Kidney (tissue), 14 donors: ENCODE results near the gene MYO15B. TPM values are rescaled to one million over a fixed set of nuclear protein-coding genes. Genes with fewer than 3 reads are reported as not detected.

Source experiments
- DNase-seq, 5 donors: peaks; one replicate each; pipeline ENCODE4 v3.0.0-alpha.2; 2013 to 2020
- FAIRE-seq: peaks from 2 replicates; lab custom pipeline; 2012; peaks lifted over from hg19 to GRCh38; lab: Jason Lieb, UNC
- H3K27ac ChIP-seq, 2 donors: one replicate each; pipeline ENCODE4 v1.7.0; 2013; ENCODE audit warnings: low read depth in 2 of 2, low read length in 2 of 2, inconsistent platforms in 1 of 2
- H3K27me3 ChIP-seq: one replicate; pipeline ENCODE4 v1.7.1; 2013; ENCODE audit warnings: low read length, inconsistent platforms; ENCODE audit not compliant: control insufficient read depth, insufficient read depth
- H3K36me3 ChIP-seq, 3 donors: one replicate each; pipeline versions ENCODE4 v1.7.0 to v1.7.1; 2013; ENCODE audit warnings: low read length in 3 of 3, control low read depth in 1 of 3, inconsistent platforms in 1 of 3; ENCODE audit not compliant: insufficient read depth in 3 of 3, control insufficient read depth in 2 of 3
- H3K4me1 ChIP-seq, 3 donors: one replicate each; pipeline versions ENCODE4 v1.7.0 to v1.7.1; 2013; ENCODE audit warnings: low read length in 3 of 3, inconsistent platforms in 1 of 3, low read depth in 1 of 3; ENCODE audit not compliant: control insufficient read depth in 2 of 3, insufficient read depth in 2 of 3
- H3K4me3 ChIP-seq, 3 donors: one replicate each; pipeline versions ENCODE4 v1.7.0 to v1.8.1; 2013; ENCODE audit warnings: low read length in 3 of 3, control low read depth in 1 of 3, inconsistent platforms in 1 of 3
- H3K9ac ChIP-seq, 3 donors: one replicate each; pipeline versions ENCODE4 v1.7.0 to v1.7.1; 2013; ENCODE audit warnings: low read length in 3 of 3, control low read depth in 1 of 3, inconsistent platforms in 1 of 3
- H3K9me3 ChIP-seq, 3 donors: one replicate each; pipeline versions ENCODE4 v1.7.0 to v1.7.1; 2013; ENCODE audit warnings: low read length in 3 of 3, control low read depth in 1 of 3, inconsistent platforms in 1 of 3; ENCODE audit not compliant: control insufficient read depth in 2 of 3, insufficient read depth in 1 of 3
- intact Hi-C: fragments of 100-400 bp; cut with DNase I; formaldehyde crosslinking; loops from one replicate; pipeline ENCODE4 v1.11.1; 2022
- polyA plus RNA-seq: library from polyadenylated mRNA; stranded (reverse); fragments of 350-450 nt; fragmentation: Illumina TruSeq; extraction: RNeasy Lipid Tissue Mini Kit (QIAGEN cat#74804); gene quantifications from one replicate; pipeline ENCODE4 v1.2.3, GENCODE V29; 2014; ENCODE audit warnings: low read depth, low replicate concordance; ENCODE audit not compliant: insufficient read depth
- total RNA-seq: library from RNA; stranded (reverse); fragmentation: NEBNext Ultra II Directional; extraction: Animal tissue kit (Norgen Biotek cat#: 25700); gene quantifications from one replicate; pipeline ENCODE4 v1.2.1, GENCODE V29; 2021
- TF ChIP-seq, protein P1 (sequence below): IDR thresholded peaks from 3 replicates; pipeline ENCODE4 v1.5.1; 2012; ENCODE audit warnings: mild to moderate bottlenecking, moderate library complexity, borderline replicate concordance; ENCODE audit not compliant: insufficient read depth; ENCODE audit errors: extremely low read depth
- donor health status: control.
- donor health status: control.
- donor health status: control.
- donor health status: control.
- donor health status: control.
- donor health status: DM: yes; HTN: yes; CAD: no.
- donor health status: Normal renal cell carcinoma (clear cell type).

Gene MYO15B
- total and polyA plus RNA-seq, 2 donors from 2014 or later, result 139 to 286 TPM

DNA sequence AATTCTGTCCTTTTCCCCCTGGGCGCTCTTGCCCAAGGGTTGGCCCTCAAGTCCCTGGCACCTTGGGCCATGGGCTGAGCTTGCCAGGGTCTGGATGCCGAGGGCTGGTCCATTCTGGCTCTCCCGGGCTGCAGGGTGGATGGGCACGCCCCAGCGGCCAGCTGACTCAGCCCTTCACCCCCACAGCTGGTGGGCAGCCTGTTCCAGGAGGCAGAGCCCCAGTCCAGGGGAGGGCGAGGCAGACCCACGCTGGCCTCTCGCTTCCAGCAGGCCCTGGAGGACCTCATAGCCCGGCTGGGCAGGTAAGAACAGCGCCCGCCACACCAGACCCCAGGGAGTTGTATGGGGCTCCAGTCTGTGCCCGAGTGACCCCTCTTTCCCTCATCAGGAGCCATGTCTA lies 15.0 kb downstream of the MYO15B start:
- no peaks in the 10 kb centered on the region for H3K4me1 ChIP-seq
- no peaks in the 10 kb centered on the region for H3K9me3 ChIP-seq
- no peaks in the 10 kb centered on the region for H3K36me3 ChIP-seq
- no peak overlapping the region for H3K27ac ChIP-seq
- TF ChIP-seq, protein P1, sequence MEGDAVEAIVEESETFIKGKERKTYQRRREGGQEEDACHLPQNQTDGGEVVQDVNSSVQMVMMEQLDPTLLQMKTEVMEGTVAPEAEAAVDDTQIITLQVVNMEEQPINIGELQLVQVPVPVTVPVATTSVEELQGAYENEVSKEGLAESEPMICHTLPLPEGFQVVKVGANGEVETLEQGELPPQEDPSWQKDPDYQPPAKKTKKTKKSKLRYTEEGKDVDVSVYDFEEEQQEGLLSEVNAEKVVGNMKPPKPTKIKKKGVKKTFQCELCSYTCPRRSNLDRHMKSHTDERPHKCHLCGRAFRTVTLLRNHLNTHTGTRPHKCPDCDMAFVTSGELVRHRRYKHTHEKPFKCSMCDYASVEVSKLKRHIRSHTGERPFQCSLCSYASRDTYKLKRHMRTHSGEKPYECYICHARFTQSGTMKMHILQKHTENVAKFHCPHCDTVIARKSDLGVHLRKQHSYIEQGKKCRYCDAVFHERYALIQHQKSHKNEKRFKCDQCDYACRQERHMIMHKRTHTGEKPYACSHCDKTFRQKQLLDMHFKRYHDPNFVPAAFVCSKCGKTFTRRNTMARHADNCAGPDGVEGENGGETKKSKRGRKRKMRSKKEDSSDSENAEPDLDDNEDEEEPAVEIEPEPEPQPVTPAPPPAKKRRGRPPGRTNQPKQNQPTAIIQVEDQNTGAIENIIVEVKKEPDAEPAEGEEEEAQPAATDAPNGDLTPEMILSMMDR, result no peak
- DNase-seq (peak in 1 of 5 donors; percentile 81), FAIRE-seq (no peak)
- no peaks in the 10 kb centered on the region for H3K27me3 ChIP-seq
- no peak overlapping the region for H3K4me3 ChIP-seq
- intact Hi-C loops, result no loop called here
- no peak overlapping the region for H3K9ac ChIP-seq

DNA sequence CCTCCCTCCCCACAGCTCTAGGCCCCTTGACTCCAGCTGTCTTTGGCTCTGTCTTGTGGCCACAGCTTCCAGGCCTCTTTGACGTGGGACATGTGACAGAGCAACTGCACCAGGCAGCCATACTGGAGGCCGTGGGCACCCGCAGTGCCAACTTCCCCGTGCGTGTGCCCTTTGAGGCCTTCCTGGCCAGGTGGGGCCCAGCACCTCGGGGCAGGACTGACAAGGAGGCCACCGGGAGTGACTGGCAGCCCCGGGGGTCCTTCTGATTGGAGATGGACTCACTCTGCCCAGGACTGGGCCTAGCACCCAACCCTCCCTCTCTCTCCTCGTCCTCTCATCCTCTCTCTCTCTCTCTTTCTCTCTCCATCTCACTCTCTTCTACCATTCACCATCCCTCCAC lies 15.5 kb downstream of the MYO15B start:
- intact Hi-C loops, result no loop called here
- Histone ChIP-seq H3K27ac (no peak overlapping the region), H3K4me3 (no peak overlapping the region), H3K9ac (no peak overlapping the region), H3K4me1 (no peaks in the 10 kb centered on the region), H3K36me3 (no peaks in the 10 kb centered on the region), H3K9me3 (no peaks in the 10 kb centered on the region), H3K27me3 (no peaks in the 10 kb centered on the region)
- no peak for FAIRE-seq
- TF ChIP-seq, protein P1, result no peak
- no peak for DNase-seq

DNA sequence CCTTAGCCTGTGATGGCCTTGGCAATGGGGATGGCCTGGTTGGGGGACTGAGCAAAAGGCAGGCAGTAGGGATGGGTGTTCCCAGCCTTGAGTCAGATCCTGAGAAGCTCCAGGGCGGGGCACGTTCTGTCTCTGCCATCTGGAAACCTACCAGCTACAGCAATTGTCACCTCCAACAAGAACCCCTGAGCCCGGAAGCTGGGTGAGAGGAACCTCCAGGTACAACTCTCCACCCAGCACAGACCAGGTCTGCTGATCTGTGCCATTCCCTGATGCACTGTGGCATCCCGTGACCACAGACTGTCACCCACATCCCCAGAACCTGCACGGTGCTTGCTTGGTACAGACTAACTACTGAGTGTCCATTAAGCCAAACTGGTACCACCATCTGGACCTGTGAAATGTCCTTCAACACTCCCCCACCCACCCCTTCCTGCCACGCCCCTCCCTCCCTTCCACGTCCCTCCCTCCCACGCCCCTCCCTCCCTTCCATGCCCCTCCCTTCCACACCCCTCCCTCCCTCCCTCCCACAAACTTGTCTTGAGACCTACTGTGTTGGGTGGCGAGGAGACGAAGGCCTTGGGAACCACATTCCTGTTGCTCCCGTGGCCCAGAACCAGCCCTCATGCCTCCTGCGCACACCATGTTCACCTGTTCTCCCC lies 16.6 kb downstream of the MYO15B start:
- Histone ChIP-seq H3K4me1 (no peaks in the 10 kb centered on the region), H3K27ac (no peak overlapping the region), H3K9me3 (no peaks in the 10 kb centered on the region), H3K4me3 (no peak overlapping the region), H3K27me3 (no peaks in the 10 kb centered on the region), H3K9ac (no peak overlapping the region), H3K36me3 (no peaks in the 10 kb centered on the region)
- TF ChIP-seq, protein P1, result no peak
- DNase-seq, result no peak
- no peak for FAIRE-seq
- intact Hi-C loops, result no loop called here

DNA sequence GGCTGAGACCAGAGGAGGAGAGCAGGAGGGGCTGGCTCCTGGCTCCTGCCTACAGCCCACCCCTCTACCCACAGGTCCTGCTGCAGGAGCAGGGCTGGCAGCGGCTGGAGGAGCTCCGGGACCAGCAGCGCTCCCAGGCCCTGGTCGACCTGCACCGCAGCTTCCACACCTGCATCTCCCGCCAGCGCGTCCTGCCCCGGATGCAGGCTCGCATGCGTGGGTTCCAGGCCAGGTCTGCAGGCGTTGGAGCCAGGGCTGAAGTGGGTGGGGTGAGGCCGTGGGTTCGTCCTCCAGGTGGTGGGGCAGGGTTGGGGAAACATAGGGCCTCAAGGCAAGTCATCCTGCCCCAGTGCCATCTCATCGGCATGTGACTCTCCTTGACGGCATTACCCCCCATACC lies 18.2 kb downstream of the MYO15B start:
- TF ChIP-seq, protein P1, result no peak
- H3K27me3 ChIP-seq, result no peaks in the 10 kb centered on the region
- H3K9me3 ChIP-seq, result no peaks in the 10 kb centered on the region
- no peak overlapping the region for H3K27ac ChIP-seq
- H3K4me3 ChIP-seq, result no peak overlapping the region
- no peak for FAIRE-seq
- intact Hi-C loops, result no loop called here
- H3K9ac ChIP-seq, result no peak overlapping the region
- H3K36me3 ChIP-seq, result no peaks in the 10 kb centered on the region
- H3K4me1 ChIP-seq, result no peaks in the 10 kb centered on the region
- DNase-seq, result peak in 1 of 5 donors; percentile 72
